NCI-H748 (cell line): ENCODE results near the gene HIVEP3.

ENCODE experiments used
- DNase-seq: peaks from one replicate; lab custom pipeline; 2025; ENCODE audit not compliant: unreplicated experiment; lab: John Stamatoyannopoulos, UW

The HIVEP3 gene

GRCh38 chr1:41792485-41792770, 126.3 kb downstream of the HIVEP3 start:
- DNase-seq = no peak

- no peak for DNase-seq
Measured at GRCh38 chr1:41791667-41792484, 126.8 kb downstream of the HIVEP3 start.

- DNase-seq = no peak
Measured at GRCh38 chr1:41790351-41790750, 128.4 kb downstream of the HIVEP3 start.

- no peak for DNase-seq
Measured at GRCh38 chr1:41789661-41790330, 128.9 kb downstream of the HIVEP3 start.

GRCh38 chr1:41788427-41788826, 130.3 kb downstream of the HIVEP3 start:
- no peak for DNase-seq

GRCh38 chr1:41784531-41785274, 134.0 kb downstream of the HIVEP3 start:
- DNase-seq = no peak

GRCh38 chr1:41783189-41783639, 135.5 kb downstream of the HIVEP3 start:
- DNase-seq = no peak

GRCh38 chr1:41780916-41781315, 137.8 kb downstream of the HIVEP3 start:
- no peak for DNase-seq

GRCh38 chr1:41780322-41780721, 138.4 kb downstream of the HIVEP3 start:
- no peak for DNase-seq

- DNase-seq = no peak
Measured at GRCh38 chr1:41779360-41779759, 139.4 kb downstream of the HIVEP3 start.

GRCh38 chr1:41777695-41778094, 141.0 kb downstream of the HIVEP3 start:
- DNase-seq = no peak

- no peak for DNase-seq
Measured at GRCh38 chr1:41776891-41777441, 141.8 kb downstream of the HIVEP3 start.

GRCh38 chr1:41775956-41776585, 142.7 kb downstream of the HIVEP3 start:
- DNase-seq = no peak

GRCh38 chr1:41774471-41774990, 144.2 kb downstream of the HIVEP3 start:
- no peak for DNase-seq

- no peak for DNase-seq
Measured at GRCh38 chr1:41773842-41774241, 144.9 kb downstream of the HIVEP3 start.

GRCh38 chr1:41773144-41773591, 145.6 kb downstream of the HIVEP3 start:
- no peak for DNase-seq

- DNase-seq = no peak
Measured at GRCh38 chr1:41769068-41769467, 149.7 kb downstream of the HIVEP3 start.

GRCh38 chr1:41768583-41768982, 150.1 kb downstream of the HIVEP3 start:
- DNase-seq = no peak

- no peak for DNase-seq
Measured at GRCh38 chr1:41767534-41768525, 150.9 kb downstream of the HIVEP3 start.

- DNase-seq = no peak
Measured at GRCh38 chr1:41766546-41766945, 152.2 kb downstream of the HIVEP3 start.
